Activated T-cell treated with anti-CD3 and anti-CD28 coated beads, Interleukin-2, amount 50 U/mL, for 48 hours (primary cell): ENCODE data around the gene SLC22A23.

ENCODE experiments used
- DNase-seq, 2 experiments: peaks; one replicate each; pipeline ENCODE4 v3.0.0-alpha.2; 2020

SLC22A23 gene

DNA sequence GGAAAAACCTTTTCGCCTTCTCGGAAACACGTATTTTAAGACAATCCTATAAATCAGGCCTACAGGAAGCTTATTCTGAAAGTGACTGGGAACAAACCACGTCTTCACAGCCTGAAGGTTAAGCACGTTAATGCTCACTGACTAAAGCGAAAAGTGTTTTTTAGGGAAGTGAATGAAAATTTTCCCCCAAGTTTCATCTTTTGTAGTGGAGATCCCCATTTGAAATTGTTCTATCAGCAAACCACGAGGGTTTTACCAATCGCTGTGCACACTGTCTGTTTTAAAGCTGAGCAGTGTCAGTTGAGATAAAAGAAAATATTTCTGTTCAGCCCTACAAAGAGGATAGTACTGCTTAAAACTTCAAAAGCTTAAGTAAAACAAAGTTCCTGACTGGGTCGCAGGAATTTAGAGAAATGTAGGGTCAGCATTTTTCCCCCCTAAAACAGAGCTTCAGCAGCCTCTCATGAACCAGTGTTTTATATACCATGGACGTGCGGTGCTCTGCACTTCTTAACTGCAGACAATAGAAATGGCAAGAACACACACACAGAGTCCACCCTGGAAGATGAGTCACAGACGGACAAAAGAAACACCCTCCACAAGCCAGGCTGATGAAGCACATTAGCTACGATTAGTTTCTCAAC is 34.9 kb downstream of the SLC22A23 start:
- no peak for DNase-seq

DNA sequence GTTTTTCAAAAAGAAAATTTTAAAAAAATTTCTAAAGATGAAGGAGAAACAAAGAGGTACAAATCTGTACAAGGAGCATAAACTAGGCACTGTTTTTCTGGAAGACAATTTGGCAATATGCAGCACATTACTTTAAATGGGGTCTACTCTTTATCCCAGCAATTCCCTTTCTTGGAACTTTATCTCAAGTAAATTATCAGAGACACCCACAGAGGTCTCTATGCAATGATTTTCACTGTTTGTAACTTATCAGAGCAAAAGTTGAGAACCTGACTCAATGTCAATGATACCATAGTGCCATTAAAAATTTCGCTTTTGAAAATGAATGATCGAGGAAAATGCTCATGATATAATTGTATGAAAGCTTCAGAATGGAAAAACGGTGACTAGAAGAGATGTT is 35.7 kb downstream of the SLC22A23 start:
- DNase-seq = no peak

DNA sequence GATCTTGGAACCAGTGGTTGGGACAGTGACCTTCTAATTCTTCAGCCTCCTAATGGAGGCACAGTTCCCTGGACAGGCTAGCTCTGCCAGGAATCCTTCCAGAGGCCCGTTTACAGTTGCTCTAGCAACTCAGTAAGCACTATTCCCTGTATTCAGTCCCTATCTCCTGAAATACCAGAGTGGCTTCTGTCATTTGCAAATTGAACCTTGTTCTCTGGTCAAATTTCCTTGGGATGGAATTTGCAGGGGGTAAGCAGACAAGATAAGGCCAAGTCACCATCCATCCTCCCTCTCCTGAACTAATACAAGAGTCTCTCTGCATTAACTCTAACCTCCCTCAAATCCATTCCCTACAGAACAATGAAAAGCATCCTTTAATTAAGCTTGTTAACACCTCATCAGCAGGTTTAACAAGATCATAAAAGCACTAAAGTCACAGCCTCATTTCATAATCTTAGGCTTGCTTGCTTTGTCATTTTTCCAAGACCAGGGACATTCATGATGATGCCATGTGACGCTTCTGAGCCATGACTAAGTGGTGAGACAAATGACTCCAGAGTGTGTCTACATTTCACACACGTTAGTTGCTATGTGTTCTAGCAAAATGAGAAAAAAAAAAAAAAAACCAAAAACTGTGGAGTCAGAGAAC is 37.1 kb downstream of the SLC22A23 start:
- DNase-seq = no peak

DNA sequence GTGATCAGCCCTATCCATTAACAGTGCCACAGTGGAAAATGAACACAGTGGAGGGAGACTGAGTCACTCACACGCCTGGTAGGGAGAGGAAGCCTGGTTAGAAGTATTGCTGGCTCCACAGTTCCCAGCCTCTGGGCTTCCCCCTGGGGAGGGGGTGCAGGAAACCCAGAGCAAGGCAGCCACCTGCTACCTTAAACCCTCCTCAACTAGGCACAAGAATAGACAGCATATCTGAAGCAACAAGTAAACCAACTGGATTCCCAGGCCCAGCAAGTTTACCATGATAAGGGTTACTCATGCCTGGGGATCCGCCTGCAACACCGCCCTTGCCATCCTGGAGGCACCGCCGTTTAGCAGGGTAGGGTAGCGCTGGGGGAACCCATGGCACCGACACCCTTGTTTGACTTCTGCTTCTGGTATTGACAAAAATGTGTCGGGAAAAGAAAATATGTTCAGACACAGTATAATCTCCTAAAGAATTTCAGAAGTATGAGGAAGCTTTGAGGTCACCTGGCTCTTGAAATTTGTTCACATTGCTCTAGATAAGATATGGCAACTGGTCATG is 38.3 kb downstream of the SLC22A23 start:
- no peak for DNase-seq

DNA sequence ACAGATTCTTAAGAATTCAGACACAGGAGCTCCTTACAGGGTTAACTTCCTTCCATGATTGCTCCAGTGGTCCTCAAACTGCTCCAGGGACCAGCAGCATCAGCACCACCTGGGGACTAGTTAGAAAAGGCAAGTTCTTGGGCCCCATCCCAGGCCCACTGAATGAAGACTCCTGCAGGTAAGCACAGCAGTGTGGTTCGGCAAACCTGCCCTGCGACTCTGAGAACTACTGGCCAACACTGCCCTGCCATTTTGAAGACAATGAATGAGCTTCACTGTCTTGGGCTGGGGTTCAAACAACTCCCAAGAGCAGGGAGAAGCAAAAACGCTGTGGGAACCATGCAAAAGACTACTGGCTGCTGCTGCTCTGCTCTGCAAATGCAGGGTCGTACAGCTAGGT is 39.4 kb downstream of the SLC22A23 start:
- no peak for DNase-seq

DNA sequence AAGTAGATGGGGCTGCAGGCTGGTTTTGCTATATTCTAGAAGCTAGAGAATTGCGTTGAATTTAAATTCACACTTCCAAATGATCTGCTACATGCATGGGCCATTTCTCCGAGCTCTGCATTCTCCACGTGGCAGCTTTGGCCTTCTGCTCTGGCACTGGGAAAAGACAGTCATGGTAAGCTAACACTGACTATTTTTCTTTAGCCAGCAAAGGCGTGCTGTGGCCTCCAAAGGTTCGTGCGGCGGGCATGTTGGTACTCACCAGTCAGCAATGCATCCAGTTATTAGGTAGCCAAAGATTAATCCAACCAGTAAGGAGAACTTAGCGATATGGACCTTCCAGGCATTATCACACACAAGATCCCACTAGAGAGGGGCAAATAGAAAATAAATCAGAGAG is 41.4 kb downstream of the SLC22A23 start:
- no peak for DNase-seq

DNA sequence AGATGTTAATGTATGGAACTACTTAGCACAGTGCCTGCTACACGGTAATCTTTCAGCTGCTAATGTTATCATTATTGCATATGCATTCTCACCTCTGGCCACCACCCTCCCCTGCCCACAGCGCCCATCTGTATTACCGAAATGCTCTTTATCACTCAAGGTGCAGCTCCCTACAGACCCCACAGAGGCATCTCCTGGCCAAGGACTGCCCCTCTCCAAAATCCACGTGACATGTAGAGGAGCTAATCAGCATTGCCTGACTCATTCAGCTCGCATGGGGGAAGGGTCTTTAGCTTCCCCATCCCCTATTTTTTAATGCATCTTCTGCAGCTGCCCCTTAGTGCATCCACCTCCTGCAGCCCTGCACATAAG is 41.8 kb downstream of the SLC22A23 start:
- no peak for DNase-seq

DNA sequence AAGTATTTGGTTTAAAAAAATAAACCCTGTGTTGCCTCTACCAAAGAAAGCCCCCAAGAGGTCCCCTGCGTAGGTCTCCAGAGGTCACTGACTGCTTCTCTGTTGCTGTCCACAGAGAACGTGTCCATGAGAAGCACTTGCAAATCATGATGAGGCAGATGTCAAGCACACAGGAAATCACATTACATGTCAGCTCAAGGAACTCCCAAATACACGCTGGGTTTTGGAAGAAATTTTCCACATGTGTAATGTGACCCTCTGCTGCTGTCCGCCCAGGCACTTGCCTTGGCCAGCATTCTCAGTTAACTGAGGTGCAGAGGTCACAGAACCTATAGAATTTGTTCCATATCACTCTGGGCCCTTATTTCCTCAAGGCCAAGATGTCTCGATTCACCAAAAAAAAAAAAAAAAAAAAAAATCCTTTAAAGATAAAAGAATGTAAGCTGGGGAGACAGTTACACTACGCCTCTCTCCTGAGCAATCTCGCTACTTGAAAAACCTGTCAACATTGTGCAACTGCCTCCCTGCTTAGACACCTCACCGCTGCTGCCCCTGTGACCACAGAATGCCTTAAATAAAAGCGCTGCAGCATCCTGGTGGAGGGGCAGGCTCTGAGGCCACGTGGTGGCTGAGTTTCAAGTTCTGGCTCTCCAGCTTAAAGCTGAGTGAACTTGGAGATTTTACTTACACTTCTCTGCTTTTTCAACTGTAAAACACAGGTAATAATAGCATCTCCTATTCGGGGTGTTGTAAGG is 42.3 kb downstream of the SLC22A23 start:
- peak; percentile 25 to 43 for DNase-seq

DNA sequence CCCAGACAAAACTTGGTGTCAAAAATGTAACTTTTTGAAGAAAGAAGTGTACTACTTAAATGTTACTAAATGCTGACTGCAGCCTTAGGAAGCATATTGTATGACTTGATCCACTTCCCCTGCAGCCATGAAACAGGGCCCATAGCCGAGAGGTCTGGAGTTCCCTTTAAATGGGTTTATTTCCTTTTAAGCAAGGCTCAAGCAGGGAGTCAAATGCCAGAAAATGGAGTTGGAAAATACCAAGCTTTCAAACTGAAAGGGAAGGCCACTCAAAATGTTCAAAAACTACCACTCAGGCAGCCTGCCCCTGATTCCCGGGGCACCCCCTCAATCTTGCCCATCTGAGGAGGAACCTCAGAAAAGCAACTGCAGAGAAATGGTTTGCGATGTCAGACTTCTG is 43.3 kb downstream of the SLC22A23 start:
- no peak for DNase-seq

DNA sequence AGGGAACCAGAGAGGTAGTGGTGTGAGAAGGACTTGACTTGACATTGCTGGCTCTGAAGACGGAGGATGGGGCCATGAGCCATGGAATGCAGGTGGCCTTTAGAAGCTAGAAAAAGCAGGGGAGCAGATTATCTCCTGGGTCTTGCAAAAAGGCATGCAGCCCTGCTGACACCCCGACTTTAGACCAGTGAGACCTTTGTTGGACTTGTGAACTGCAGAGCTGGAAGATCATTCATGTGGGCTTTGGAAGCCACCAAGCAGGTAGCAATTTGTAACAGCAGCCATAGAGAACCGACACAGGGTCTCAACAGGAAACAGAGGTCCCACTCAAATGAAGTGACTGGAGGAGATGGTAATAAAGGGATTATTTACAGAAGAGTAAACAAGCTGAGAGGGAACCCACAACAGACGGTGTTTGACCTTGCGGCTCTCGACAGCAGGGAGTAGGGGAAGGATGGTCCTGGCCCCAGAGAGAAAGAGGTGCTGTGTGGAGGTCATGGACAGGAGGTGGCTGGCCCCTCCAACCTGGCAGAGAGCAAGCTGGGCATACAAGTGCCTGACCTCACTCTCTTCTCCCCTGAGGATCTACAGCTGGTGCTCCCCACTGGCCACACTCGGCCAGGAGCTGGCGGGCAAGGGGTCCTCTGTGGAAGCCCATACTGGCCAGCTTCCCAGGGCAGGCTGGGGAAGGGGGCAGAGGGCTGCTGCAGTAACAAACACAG is 43.9 kb downstream of the SLC22A23 start:
- DNase-seq = no peak

DNA sequence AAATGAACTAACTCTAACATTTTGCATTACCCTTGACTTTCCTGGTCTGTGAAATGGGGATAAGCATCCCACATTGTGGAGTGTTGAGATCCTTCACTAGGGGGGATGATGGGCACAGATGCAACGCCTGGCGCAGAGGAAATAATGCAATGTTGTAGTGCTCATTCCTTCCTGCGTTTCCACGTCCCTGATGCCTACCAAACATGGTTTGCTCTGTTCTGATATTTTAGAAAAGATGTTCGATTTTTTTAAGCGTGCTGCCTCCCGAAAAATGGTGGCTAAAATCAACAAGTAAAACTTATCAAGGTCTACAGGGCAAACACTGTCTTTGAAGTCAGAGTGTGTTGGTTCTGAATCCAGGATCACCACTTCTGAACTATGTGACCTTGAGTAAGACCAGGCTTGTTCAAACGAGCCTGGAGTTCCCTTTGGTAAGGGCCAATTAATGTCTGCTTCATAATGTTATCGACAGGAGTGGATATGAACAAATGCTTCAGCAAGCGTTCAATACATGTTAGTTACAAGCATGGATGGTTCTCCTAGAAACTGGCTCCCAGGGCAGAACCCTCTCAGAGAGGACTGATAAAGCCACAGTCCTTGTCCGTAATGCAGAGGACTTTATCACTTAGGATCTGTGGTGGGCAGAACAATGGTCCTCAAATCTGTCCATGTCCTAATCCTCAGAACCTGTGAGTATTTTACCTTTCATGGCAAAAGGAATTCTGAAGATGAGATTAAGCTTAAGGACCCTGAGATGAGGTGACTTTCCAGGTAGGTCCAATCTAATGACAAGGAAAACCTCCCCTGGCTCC is 44.7 kb downstream of the SLC22A23 start:
- DNase-seq = no peak

DNA sequence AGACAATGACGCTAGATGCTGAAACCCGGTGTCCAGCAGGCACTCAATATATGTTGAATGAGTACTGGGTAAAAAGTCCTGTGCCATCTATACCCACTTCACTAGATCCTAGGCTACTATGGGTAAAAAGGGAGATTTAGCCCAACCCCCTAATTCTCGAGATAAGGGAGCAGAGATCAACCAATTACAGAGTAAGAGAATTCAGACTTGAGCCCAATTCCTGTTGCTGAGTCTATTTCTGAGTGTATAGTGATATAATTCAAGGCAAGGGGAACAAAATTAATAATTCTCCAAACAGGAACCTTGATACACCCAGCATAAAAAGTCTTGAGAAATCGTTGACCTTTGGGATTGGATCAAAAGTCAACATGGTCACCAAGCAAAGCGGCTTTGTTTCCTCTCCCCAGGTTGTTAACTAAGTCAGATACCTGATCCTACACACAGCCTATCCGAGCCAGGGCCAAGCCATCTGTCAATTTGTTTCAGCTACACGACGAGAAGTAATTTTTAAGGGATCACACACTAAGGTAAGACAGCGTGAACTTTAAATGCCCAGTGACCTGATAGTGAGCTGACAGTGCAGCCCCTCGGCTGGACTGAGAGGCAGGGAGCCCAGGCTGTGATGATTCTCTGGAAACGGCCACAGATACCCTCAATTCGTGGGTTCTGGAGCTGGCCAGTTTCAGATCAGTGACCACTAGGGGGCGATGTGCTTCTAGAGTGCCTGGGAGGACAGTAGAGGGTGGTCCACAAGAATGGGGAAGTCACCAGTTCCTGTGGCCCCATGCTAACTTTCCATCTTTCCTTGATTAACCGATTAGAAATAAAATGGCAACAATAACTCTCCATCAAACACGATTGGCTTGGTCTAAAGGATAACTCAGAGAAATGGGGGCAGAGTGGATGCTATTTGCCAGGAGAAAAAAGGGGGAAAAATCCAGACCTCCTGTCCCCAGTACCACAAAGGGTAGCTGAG is 46.2 kb downstream of the SLC22A23 start:
- DNase-seq = peak; percentile 65 to 66

DNA sequence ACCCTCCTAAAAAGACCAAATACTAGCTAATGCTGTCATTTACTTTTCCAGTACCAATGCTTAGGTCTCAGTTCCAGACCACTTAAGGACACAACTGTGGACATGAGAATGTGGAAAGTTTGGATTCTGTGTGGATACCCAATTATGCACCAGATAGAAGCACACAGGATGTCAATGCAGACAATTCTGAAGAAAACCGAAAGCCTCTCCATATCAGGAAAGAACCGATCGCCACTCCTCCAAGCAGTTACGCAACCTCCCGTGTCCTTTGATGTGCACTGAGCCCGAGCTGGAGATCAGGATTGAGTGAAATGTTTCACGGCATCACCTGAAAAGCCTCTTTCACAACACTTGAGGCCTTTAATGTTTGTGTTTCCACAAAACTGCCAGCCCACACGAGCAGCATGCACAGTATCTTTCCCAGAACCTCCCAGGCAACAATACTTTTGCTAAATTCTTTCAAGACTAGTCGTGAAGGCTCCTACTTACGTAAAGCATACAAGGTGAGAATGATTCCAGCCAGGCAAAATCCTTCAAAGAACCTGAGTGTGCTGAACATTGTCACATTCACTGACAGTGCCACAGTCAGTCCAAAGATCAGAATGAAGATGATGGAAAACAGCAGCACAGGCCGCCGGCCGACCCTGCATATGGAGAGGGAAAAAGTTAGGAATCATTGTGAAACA is 47.0 kb downstream of the SLC22A23 start:
- DNase-seq = no peak

DNA sequence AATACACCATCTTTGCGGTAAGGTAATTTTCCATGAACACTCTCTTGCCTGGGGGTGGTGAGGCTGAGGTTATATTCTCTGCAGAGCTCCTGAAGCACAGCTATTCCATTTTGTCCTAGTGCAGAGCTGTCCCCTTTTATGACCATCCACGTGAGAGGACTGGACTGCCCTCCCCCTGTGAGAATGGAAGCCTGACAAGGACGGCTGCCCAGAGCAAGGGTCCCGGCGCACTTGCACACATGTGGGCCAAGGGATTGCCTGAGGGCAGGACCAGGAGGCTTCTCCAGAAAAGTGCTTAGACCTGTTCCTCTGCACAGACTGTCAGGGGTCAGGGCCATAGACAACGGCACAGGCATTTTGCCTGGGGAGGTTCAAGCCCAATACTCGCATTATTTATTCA is 48.2 kb downstream of the SLC22A23 start:
- DNase-seq = no peak

DNA sequence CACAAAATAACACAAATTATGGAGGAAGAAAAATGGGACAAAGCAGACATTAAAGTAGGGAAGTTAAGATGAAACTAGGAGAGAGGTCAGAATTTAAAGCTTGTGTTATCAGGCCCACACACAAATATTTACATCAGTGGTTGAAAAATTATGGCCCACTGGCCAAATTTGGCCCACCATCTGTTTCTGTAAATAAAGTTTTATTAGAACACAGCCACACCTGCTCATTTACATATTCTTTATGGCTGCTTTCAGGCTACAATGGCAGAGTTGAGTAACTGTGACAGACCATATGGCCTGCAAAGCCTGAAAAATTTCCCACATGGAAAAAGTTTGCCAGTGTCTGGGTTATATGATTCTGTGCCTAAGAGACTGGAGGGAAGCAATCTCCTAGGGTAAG is 49.0 kb downstream of the SLC22A23 start:
- no peak for DNase-seq

DNA sequence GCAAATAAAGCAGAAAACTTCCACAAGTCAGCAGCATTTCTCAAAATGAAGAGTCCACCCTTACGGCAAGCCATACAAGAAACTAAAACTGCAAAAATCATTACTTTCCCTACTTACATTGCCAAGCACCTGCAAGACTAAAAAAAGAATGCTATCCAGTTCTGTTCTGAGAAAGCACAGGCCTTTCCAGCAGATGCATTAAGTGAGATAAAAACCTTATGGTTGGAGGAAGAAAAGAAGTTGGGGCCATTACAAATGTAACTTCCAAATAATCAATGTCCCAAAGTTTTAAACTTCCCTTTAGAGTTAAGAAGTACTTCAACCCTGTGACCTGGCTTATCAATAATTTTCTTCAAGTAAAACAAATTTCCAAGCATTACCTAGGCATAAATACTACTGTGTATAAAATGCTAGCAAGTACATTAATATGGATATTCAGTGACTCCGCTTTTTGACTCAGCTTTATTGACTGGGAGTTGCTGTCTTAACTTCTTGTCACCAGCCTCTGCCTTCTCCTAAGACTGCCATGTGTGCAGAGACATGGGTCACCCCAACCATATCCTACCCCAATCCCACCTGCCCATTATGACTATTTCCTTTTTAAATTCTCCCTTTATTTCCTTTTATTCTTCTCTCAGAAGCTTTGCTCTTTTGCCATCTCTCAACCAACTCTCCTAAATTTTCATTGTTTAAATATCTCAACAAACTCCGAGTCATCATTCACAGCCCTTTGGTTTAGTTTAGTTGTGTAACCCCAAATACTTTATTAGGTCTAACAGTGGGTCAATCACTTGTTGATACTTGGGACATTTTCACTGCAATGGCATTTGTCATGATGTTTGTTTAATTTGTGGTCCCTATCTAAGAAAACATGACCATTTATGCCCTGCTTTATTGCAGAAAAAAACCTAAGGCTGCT is 49.7 kb downstream of the SLC22A23 start:
- DNase-seq = no peak

DNA sequence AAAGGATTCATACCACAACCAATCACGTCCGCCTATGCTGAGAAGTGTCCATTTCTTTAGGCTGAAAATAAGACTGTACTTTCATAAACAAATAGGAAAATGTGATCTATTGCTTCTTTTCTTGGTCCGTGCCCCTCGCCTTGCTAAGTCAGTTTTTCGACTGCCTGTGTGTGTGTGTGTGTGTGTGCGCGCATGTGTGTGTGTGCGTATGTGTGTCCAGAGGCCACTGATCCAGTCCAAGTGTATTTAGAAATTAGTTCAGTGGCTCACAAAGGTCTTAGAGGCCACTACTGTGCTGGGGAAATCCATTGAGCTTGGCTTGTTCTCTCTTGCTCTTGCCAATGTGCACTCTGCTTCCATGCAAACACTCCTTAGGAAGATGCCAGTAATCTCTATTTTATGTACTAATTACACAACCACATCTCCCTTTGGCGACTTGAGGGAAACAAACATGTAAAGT is 50.5 kb downstream of the SLC22A23 start:
- DNase-seq = no peak

DNA sequence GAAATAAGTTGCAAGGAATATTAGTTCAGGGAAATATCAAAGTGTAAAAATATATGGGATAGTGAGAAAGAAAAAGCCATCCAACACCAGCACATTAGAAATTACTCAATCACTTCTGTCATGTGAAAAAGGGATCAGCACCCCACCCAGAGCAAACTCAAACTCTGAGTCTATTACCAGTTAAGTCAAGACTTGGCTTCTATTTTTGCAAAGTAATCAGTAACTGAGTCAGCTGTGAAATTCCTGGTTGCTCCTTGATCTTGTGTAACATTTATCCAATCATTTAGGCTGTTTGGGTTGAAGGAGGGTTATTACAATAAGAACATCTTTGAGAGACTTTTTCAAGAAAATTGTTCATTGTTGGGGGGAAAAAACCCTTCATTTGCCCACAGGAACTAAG is 51.2 kb downstream of the SLC22A23 start:
- no peak for DNase-seq

DNA sequence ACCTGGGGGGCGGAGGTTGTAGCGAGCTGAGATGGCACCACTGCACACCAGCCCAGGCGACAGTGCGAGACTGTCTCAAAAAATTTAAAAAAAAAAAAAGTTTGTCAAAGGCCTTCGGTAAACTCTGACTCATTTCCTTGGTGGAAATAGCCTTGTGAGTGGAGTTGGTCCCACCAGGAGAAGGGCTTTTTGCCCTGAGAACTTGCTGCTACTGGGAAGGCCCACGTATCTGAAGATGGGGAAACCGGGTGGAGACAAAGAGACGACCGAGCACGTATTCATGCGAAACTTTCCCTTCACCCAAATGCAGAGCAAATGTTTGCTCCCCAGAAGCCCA is 51.7 kb downstream of the SLC22A23 start:
- DNase-seq = no peak
